Measurements from ENCODE around the gene STK32B.

Gene STK32B

GRCh38 chr4:5198656-5199541 is 147.6 kb downstream of the STK32B start:
- no peak overlapping the region for H3K4me3 ChIP-seq (ENCODE audit: low read depth, low read length)
- TF ChIP-seq CTCF (conservative IDR thresholded peaks at IDR 0.05; ENCODE audit: low read depth, low read length) = no peak
- DNase-seq (ENCODE audit: low read depth) = no peak

GRCh38 chr4:5199912-5200311 is 148.6 kb downstream of the STK32B start:
- TF ChIP-seq CTCF (conservative IDR thresholded peaks at IDR 0.05; ENCODE audit: low read depth, low read length) = no peak
- H3K4me3 ChIP-seq (ENCODE audit: low read depth, low read length) = no peak overlapping the region
- no peak for DNase-seq (ENCODE audit: low read depth)

GRCh38 chr4:5200513-5200912 is 149.2 kb downstream of the STK32B start:
- DNase-seq (ENCODE audit: low read depth) = no peak
- TF ChIP-seq CTCF (conservative IDR thresholded peaks at IDR 0.05; ENCODE audit: low read depth, low read length) = no peak
- no peak overlapping the region for H3K4me3 ChIP-seq (ENCODE audit: low read depth, low read length)

- no peak for TF ChIP-seq CTCF (conservative IDR thresholded peaks at IDR 0.05; ENCODE audit: low read depth, low read length)
- H3K4me3 ChIP-seq (ENCODE audit: low read depth, low read length) = no peak overlapping the region
- no peak for DNase-seq (ENCODE audit: low read depth)
Observed at GRCh38 chr4:5203309-5203992, 152.2 kb downstream of the STK32B start.

GRCh38 chr4:5203993-5204310 is 152.7 kb downstream of the STK32B start:
- H3K4me3 ChIP-seq (ENCODE audit: low read depth, low read length) = no peak overlapping the region
- DNase-seq (ENCODE audit: low read depth) = no peak
- no peak for TF ChIP-seq CTCF (conservative IDR thresholded peaks at IDR 0.05; ENCODE audit: low read depth, low read length)

- H3K4me3 ChIP-seq (ENCODE audit: low read depth, low read length) = no peak overlapping the region
- no peak for DNase-seq (ENCODE audit: low read depth)
- no peak for TF ChIP-seq CTCF (conservative IDR thresholded peaks at IDR 0.05; ENCODE audit: low read depth, low read length)
Observed at GRCh38 chr4:5204781-5205180, 153.5 kb downstream of the STK32B start.
